A549 (cell line): ENCODE measurements around the gene TMEM238. TPM values are rescaled to one million over a fixed set of nuclear protein-coding genes. Genes with fewer than 3 reads are reported as not detected.

Experiments
- ATAC-seq, 2 experiments: fragments of 200-7000 bp in 1 of 2; fragments of >200 bp in 1 of 2; cut with Nextera tagmentation in 1 of 2; cut with Tn5 transposase in 1 of 2; 3 replicates each; pipeline versions ENCODE4 v1.8.0 to v1.9.1; 2018 to 2020; ENCODE audit warnings: mild to moderate bottlenecking in 1 of 2, moderate library complexity in 1 of 2
- CTCF ChIA-PET: fragments of 300-600 bp; sonication (Branson Sonifier 250); formaldehyde crosslinking; extraction: SDS; loops from one replicate; lab custom pipeline; 2021; ENCODE audit warnings: antibody characterized with exemption, inconsistent platforms; lab: Yijun Ruan, JAX
- POLR2A ChIA-PET: fragments of 350-600 bp; formaldehyde crosslinking; extraction: SDS; loops from one replicate; lab custom pipeline; 2021; ENCODE audit warnings: antibody characterized with exemption, inconsistent platforms; lab: Yijun Ruan, JAX
- DNase-seq, 2 experiments: peaks; one replicate each; pipeline versions ENCODE4 v3.0.0 to v3.0.0-alpha.2; 2011 to 2016; ENCODE audit warnings: low read depth in 1 of 2, low spot score in 1 of 2
- FAIRE-seq: peaks from 2 replicates; lab custom pipeline; 2011; peaks lifted over from hg19 to GRCh38; lab: Jason Lieb, UNC
- H3K27ac ChIP-seq, 2 experiments: fragments of >200 bp; sonication (Bioruptor Twin); formaldehyde crosslinking; 3 replicates each; pipeline ENCODE4 v1.5.1; 2016 to 2017
- H3K4me1 ChIP-seq: fragments of >200 bp; sonication (Bioruptor Twin); formaldehyde crosslinking; 3 replicates; pipeline ENCODE4 v1.6.1; 2016
- H3K4me2 ChIP-seq: fragments of >200 bp; sonication (Bioruptor Twin); formaldehyde crosslinking; 3 replicates; pipeline ENCODE4 v1.6.1; 2016
- H3K4me3 ChIP-seq: fragments of >200 bp; sonication (Bioruptor Twin); formaldehyde crosslinking; 3 replicates; pipeline ENCODE4 v1.5.1; 2016
- H3K9me3 ChIP-seq: fragments of >200 bp; sonication (Bioruptor Twin); formaldehyde crosslinking; 3 replicates; pipeline ENCODE4 v1.6.1; 2016
- CBX2 ChIP-seq: fragments of 200-600 bp; sonication (generic); IDR thresholded peaks from 2 replicates; pipeline ENCODE4 v1.6.1; 2016; ENCODE audit warnings: low read depth, mild to moderate bottlenecking, borderline replicate concordance
- CBX8 ChIP-seq: fragments of 200-600 bp; sonication (generic); IDR thresholded peaks from 2 replicates; pipeline ENCODE4 v1.6.1; 2016
- CEBPB ChIP-seq, 2 experiments: fragments of >200 bp in 1 of 2; sonication (Bioruptor Twin) in 1 of 2; formaldehyde crosslinking in 1 of 2; IDR thresholded peaks; 2 replicates each; pipeline ENCODE4 v1.6.1; 2012 to 2016
- CHD2 ChIP-seq: fragments of 150-350 bp; IDR thresholded peaks from 2 replicates; pipeline ENCODE4 v1.6.1; 2014; ENCODE audit warnings: low read length; ENCODE audit not compliant: partially characterized antibody
- ESRRA ChIP-seq: fragments of 150-350 bp; IDR thresholded peaks from 2 replicates; pipeline ENCODE4 v1.6.1; 2014; ENCODE audit warnings: mild to moderate bottlenecking, low read length, borderline replicate concordance
- GATA3 ChIP-seq: IDR thresholded peaks from 2 replicates; pipeline ENCODE4 v1.6.1; 2012; ENCODE audit warnings: borderline replicate concordance
- HEYL ChIP-seq: fragments of 250-450 bp; sonication (Bioruptor Pico); IDR thresholded peaks from 2 replicates; pipeline ENCODE4 v1.8.0; 2021; ENCODE audit warnings: mild to moderate bottlenecking, moderate library complexity
- HOXA7 ChIP-seq: fragments of 250-450 bp; sonication (Bioruptor Pico); IDR thresholded peaks from 2 replicates; pipeline ENCODE4 v1.5.0; 2020; ENCODE audit warnings: mild to moderate bottlenecking, moderate library complexity
- HOXB5 ChIP-seq: fragments of 250-450 bp; sonication (Bioruptor Pico); IDR thresholded peaks from 2 replicates; pipeline ENCODE4 v1.5.0; 2020; ENCODE audit warnings: mild to moderate bottlenecking, moderate library complexity
- JUN ChIP-seq, 2 experiments: fragments of >200 bp; sonication (Bioruptor Twin); formaldehyde crosslinking; IDR thresholded peaks; 2 replicates in 1 of 2; 3 replicates in 1 of 2; pipeline ENCODE4 v1.6.1; 2016 to 2017
- JUNB ChIP-seq: fragments of >200 bp; sonication (Bioruptor Twin); formaldehyde crosslinking; IDR thresholded peaks from 2 replicates; pipeline ENCODE4 v1.6.1; 2016
- KDM1A ChIP-seq: fragments of 200-600 bp; sonication (generic); IDR thresholded peaks from 2 replicates; pipeline ENCODE4 v1.6.1; 2016; ENCODE audit warnings: low read depth, mild to moderate bottlenecking
- MAFK ChIP-seq: fragments of 450-650 bp; IDR thresholded peaks from 2 replicates; pipeline ENCODE4 v1.6.1; 2014; ENCODE audit not compliant: partially characterized antibody
- MYC ChIP-seq: IDR thresholded peaks from 2 replicates; pipeline ENCODE4 v1.6.1; 2012; ENCODE audit warnings: mild to moderate bottlenecking, inconsistent platforms, low read length, improper control_type of control experiment, borderline replicate concordance
- NFE2L2 ChIP-seq: fragments of 150-350 bp; conservative IDR thresholded peaks from 2 replicates; pipeline ENCODE4 v1.6.1; 2014; ENCODE audit warnings: low read length
- PBX3 ChIP-seq: IDR thresholded peaks from 2 replicates; pipeline ENCODE4 v1.6.1; 2012
- POLR2AphosphoS2 ChIP-seq: conservative IDR thresholded peaks from 2 replicates; pipeline ENCODE4 v1.6.1; 2012; ENCODE audit warnings: low read length, improper control_type of control experiment, inconsistent platforms
- SMC3 ChIP-seq: fragments of >200 bp; sonication (Bioruptor Twin); formaldehyde crosslinking; IDR thresholded peaks from 3 replicates; pipeline ENCODE4 v1.6.1; 2018; ENCODE audit warnings: inconsistent platforms
- SREBF2 ChIP-seq: fragments of 450-650 bp; IDR thresholded peaks from 2 replicates; pipeline ENCODE4 v1.6.1; 2014; ENCODE audit warnings: mild to moderate bottlenecking, moderate library complexity
- ZFP36 ChIP-seq: fragments of 450-650 bp; IDR thresholded peaks from 2 replicates; pipeline ENCODE4 v1.6.1; 2014; ENCODE audit warnings: borderline replicate concordance; ENCODE audit not compliant: partially characterized antibody
- ZSCAN20 ChIP-seq: fragments of 250-450 bp; sonication (Bioruptor Pico); IDR thresholded peaks from 2 replicates; pipeline ENCODE4 v1.8.0; 2022; ENCODE audit warnings: mild to moderate bottlenecking, moderate library complexity
- WGBS: methylation state at CpG from one replicate; pipeline ENCODE4 v1.1.6; 2017; ENCODE audit errors: missing lambda C conversion rate; 5-methylcytosine and 5-hydroxymethylcytosine counted together
- polyA plus RNA-seq, 4 experiments: library from polyadenylated mRNA; depleted of rRNA in 3 of 4; stranded (reverse); fragments of >200 nt; fragmentation: RNase III in 1 of 4; extraction: RNeasy Plus Mini Kit Qiagen cat#74134 plus additional on column Dnase treatment in 1 of 4; gene quantifications; 2 replicates in 3 of 4; 3 replicates in 1 of 4; pipeline ENCODE4 v1.2.3, GENCODE V29; 2011 to 2017
- TF ChIP-seq, protein P1 (sequence below): fragments of 250-450 bp; sonication (Bioruptor Pico); IDR thresholded peaks from 2 replicates; pipeline ENCODE4 v1.5.0; 2021; ENCODE audit warnings: mild to moderate bottlenecking, moderate library complexity, borderline replicate concordance
- TF ChIP-seq, protein P2 (sequence below): fragments of 150-350 bp; IDR thresholded peaks from 2 replicates; pipeline ENCODE4 v1.6.1; 2014; ENCODE audit warnings: low read depth, mild to moderate bottlenecking, low read length
- TF ChIP-seq, protein P3 (sequence below): fragments of 450-650 bp; IDR thresholded peaks from 2 replicates; pipeline ENCODE4 v1.6.1; 2014; ENCODE audit warnings: antibody characterized with exemption

Gene TMEM238
- polyA plus RNA-seq, 2 of the 4 experiments (the other 2 are of a cell fraction), result 0.70 to 2.5 TPM

GRCh38 chr19:55426042-55426441 is 42.0 kb upstream of the TMEM238 start:
- H3K4me3 ChIP-seq, result no peak overlapping the region
- FAIRE-seq, result no peak
- no peak overlapping the region for H3K27ac ChIP-seq
- no peaks in the 10 kb centered on the region for H3K4me1 ChIP-seq
- H3K9me3 ChIP-seq, result peaks cover 3% of the 10 kb centered on the region; the same call in 1 of the 3 replicates
- WGBS, result 8% methylated on average over 2 of the region's 2 CpGs
- no peak overlapping the region for H3K4me2 ChIP-seq
- TF ChIP-seq HOXA7 (CRISPR knock-in tag) (no peak), CHD2 (no peak), MAFK (no peak), CBX2 (no peak), GATA3 (no peak), PBX3 (no peak), HEYL (CRISPR knock-in tag) (no peak), JUN (IDR thresholded peaks at IDR 0.05) (no peak), HOXB5 (CRISPR knock-in tag) (no peak)
- ChIA-PET CTCF (interaction anchor here (1.1 to 5.0 kb wide), 4 partner anchors 8 to 285 kb away, joined by 3 to 44 read pairs (median 4); no protein-coding TSS in a partner anchor), POLR2A (interaction anchor here (0.7 kb wide), 1 partner anchor 125 kb away, joined by 3 read pairs; no protein-coding TSS in a partner anchor)
- ATAC-seq, result no peak
- no peak for DNase-seq

- CTCF ChIA-PET, result interaction anchor here (0.9 to 2.6 kb wide), 8 partner anchors 8 to 283 kb away, joined by 3 to 8 read pairs (median 3); partner anchors contain the start of gene DNAAF3
- Histone ChIP-seq H3K4me1 (no peaks in the 10 kb centered on the region), H3K4me2 (no peak overlapping the region)
- no peak for FAIRE-seq
- TF ChIP-seq, protein P1, sequence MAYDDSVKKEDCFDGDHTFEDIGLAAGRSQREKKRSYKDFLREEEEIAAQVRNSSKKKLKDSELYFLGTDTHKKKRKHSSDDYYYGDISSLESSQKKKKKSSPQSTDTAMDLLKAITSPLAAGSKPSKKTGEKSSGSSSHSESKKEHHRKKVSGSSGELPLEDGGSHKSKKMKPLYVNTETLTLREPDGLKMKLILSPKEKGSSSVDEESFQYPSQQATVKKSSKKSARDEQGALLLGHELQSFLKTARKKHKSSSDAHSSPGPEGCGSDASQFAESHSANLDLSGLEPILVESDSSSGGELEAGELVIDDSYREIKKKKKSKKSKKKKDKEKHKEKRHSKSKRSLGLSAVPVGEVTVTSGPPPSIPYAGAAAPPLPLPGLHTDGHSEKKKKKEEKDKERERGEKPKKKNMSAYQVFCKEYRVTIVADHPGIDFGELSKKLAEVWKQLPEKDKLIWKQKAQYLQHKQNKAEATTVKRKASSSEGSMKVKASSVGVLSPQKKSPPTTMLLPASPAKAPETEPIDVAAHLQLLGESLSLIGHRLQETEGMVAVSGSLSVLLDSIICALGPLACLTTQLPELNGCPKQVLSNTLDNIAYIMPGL, result no peak
- TF ChIP-seq SREBF2, result no peak
- no peak for TF ChIP-seq JUNB
- TF ChIP-seq, protein P2, sequence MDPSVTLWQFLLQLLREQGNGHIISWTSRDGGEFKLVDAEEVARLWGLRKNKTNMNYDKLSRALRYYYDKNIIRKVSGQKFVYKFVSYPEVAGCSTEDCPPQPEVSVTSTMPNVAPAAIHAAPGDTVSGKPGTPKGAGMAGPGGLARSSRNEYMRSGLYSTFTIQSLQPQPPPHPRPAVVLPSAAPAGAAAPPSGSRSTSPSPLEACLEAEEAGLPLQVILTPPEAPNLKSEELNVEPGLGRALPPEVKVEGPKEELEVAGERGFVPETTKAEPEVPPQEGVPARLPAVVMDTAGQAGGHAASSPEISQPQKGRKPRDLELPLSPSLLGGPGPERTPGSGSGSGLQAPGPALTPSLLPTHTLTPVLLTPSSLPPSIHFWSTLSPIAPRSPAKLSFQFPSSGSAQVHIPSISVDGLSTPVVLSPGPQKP, result no peak
- TF ChIP-seq, protein P3, sequence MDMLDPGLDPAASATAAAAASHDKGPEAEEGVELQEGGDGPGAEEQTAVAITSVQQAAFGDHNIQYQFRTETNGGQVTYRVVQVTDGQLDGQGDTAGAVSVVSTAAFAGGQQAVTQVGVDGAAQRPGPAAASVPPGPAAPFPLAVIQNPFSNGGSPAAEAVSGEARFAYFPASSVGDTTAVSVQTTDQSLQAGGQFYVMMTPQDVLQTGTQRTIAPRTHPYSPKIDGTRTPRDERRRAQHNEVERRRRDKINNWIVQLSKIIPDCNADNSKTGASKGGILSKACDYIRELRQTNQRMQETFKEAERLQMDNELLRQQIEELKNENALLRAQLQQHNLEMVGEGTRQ, result no peak
- TF ChIP-seq ESRRA, result no peak
- no peak for TF ChIP-seq KDM1A
- TF ChIP-seq SMC3, result no peak
- TF ChIP-seq ZFP36, result no peak
- TF ChIP-seq CEBPB (IDR thresholded peaks at IDR 0.05), result no peak
- TF ChIP-seq CBX2, result no peak
- no peak for TF ChIP-seq MYC
- TF ChIP-seq POLR2AphosphoS2, result no peak
- no peak for TF ChIP-seq ZSCAN20
- no peak for TF ChIP-seq NFE2L2
- TF ChIP-seq CBX8, result no peak
- TF ChIP-seq, all 56 proteins: peak for 0
- 53% methylated on average over 3 of the region's 3 CpGs for WGBS
- Histone ChIP-seq H3K9me3 (no peaks in the 10 kb centered on the region), H3K27ac (no peak overlapping the region), H3K4me3 (no peak overlapping the region)
- POLR2A ChIA-PET, result interaction anchor here (1.0 kb wide), 1 partner anchor 17 kb away, joined by 4 read pairs; the partner anchor contains the start of gene UBE2S
- no peak; a peak in 1 of 6 replicates for ATAC-seq
- no peak for DNase-seq
Observed at GRCh38 chr19:55424518-55424917, 40.4 kb upstream of the TMEM238 start.
